GM19351 (cell line): Measurements from ENCODE around the gene SRGN.

Source experiments
- ATAC-seq: cut with Tn5 transposase; IDR thresholded peaks from one replicate; pipeline ENCODE4 v1.9.1; 2021; ENCODE audit warnings: mild to moderate bottlenecking, moderate library complexity; ENCODE audit not compliant: unreplicated experiment

SRGN gene

DNA sequence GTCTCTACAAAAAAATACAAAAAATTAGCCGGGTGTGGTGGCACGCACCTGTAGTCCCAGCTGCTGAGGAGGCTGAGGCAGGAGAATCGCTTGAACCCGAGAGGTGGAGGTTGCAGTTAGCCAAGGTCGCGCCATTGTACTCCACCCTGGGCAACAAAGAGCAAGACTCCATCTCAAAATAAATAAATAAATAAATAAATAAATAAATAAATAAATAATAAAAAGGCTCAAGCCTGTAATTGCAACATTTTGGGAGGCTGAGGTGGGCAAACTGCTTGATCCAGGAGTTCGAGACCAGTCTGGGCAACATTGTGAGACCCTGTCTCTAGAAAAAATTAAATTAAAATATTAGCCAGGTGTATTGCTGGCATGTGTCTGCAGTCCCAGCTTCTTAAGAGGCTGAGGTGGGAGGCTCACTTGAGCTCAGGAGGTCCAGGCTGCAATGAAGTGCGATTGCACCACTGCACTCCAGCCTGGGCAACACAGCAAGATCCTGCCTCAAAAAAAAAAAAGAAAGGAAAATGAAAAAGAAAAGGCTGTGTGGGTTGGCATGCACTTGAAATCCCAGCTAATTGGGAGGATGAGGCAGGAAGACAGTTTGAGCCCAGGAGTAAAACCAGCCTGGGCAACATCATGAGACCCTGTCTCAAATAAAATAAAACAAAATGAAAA, 27.6 kb upstream of the SRGN start:
- no peak for ATAC-seq

- peak; percentile 63 for ATAC-seq
Observed at GRCh38 chr10:69061305-69062161, 26.4 kb upstream of the SRGN start.

DNA sequence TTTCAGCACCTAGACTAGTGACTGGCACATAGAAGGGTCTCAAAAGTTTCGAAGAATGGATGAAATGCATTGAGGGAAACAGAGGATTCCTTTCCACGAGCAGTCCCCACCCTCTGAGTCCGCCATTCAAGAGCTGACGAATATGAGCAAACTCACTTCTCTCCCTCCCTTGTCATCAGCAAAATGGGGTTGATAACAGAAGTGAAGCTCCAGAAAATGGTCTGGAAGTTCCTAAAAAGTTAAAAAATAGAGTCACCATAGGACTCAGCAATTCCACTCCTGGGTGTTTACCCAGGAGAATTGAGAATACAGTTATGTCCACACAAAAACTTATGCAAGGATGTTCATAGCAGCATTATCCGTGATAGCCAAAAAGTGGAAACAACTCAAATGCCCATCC, 25.0 kb upstream of the SRGN start:
- ATAC-seq, result no peak

- ATAC-seq, result no peak
Observed at GRCh38 chr10:69064762-69065328, 23.1 kb upstream of the SRGN start.

DNA sequence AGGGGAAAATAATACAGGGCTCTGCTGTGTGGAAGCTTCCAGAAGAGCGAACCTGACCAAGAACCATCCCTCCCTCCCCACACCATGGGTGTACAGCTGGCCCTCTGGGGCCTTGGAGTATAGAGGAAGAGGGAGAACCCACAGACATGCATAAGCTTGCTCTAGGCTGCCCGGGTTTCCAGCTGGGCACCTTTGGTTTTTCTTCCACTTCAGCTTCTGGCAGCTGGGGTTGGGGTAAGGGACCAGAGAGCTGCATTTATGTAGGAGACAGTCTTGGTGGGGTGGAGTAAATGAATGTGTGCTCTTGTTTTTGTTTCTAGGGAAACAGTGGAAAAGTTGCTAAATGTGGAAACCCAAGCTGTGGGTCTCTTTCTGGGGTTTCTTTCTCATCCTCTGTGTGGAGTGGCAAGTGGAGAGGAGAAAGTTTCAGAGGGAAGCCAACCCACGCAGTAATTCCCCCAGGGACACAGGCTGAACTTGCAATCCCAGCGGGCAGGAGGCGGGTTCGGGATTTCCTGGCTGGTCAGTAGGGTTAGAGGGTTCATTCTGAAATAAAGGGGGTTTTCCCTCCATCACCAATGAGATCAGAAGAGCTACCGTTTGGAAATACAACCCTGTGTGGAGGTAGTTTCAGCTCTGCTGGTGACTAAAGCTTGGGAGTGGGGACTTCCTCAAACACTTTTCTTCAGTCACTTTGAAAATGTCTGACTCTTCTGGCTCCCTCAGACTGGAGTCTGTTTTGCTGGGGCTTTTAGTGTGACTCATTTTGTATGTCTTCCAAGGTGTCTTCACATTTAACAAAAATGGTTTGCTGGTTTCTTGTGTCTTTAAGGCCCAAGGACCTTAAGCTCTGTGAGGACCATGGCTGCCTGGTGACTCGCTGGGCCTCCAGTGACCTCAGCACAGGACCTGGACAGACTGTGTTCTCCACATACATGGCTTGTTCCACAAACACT, 22.2 kb upstream of the SRGN start:
- ATAC-seq, result peak; percentile 52

- no peak for ATAC-seq
Observed at GRCh38 chr10:69067189-69067588, 20.7 kb upstream of the SRGN start.

DNA sequence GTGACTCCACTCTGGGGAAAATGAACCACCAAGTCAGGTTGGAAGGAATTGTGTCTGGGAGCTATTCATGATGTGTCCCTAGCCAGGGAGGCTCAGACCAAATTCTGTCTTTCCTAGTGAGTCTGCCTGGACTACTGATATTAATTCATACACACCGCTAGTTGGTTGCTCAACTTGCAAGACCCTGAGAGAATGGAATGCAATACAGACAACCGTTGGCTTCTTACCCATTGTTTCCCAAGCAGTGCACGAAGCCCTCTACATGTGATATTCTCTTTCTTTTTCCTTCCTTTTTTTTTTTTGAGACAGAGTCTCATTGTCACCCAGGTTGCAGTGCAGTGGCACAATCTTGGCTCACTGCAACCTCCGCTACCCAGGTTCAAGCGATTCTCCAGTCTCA, 19.4 kb upstream of the SRGN start:
- no peak for ATAC-seq

DNA sequence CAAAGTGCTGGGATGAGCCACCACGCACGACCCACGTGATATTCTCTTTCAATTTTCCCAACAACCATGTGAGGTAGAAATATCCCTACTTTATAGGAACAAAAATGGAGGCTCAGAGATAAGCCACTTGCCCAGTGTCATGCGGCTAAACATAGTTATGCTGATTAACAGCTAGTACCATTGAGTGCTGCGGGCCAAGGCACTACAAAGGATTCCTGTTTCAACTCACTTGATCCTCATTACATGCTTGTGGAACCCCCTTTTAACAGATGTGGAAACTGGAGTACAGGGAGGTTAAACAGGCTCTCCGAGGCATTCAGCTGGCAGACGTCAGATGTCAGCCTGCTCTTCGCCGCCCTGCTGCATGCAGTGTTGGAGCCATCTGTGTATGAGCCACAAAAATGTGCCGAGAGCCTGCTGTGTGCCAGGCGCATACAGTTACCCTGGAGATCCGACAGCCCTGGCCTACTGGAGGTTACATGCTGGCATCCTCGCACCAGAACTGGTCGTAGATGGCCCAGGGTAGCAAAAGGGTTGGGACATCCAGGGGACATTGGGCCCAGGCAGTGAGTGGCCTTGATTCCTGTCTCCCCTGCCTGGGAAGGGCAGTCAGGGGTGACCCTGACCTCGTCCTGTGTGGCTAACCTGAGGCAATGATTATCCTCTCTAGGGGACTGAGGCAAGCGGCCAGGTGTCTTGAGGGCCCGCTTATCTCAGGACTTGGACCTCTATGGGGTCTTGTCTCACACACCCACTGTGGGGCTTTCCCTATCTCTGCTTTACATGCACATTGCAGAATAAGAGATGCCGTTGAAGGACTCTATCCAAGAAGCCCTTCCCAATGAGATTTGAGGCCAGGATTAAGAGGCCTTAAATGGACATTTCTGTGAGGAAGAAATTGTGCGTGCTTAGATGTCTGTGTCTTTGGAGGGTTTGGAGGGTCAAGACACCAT, 18.5 kb upstream of the SRGN start:
- ATAC-seq, result no peak

- no peak for ATAC-seq
Observed at GRCh38 chr10:69070951-69071350, 17.0 kb upstream of the SRGN start.

GRCh38 chr10:69071610-69072009, 16.3 kb upstream of the SRGN start:
- ATAC-seq, result no peak

- ATAC-seq, result no peak
Observed at GRCh38 chr10:69073026-69073425, 14.9 kb upstream of the SRGN start.

DNA sequence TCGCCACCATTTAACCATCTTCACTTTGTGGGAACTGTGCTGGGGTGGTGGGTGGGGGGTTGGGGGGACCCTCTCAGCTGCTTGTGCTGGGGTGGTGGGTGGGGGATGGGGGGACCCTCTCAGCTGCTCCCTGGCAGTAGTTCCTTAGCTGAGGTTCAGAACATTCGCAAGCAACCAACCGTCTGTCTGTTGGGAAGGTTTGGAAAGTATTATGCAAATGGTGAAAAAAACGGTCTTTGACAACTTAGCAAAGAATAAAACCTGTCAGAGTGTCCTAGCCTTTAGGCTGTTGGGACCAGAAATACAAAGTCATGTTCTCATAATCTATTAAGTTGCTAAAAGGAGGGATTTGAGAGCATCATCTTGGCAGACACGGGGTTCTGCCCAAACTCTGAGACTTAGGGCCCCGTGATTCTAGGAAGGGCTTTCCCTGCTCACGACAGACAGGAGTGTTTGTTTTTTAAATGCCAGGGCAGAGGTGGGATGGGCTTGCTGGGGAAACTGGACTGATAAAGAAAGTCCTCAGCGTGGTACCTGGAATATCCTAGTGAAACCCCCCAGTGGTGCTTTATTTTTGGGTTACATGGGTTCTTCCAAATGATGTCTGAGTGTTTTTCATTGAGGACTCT, 14.1 kb upstream of the SRGN start:
- no peak for ATAC-seq

GRCh38 chr10:69074532-69074931, 13.4 kb upstream of the SRGN start:
- ATAC-seq, result no peak

GRCh38 chr10:69075431-69075830, 12.5 kb upstream of the SRGN start:
- ATAC-seq, result no peak

DNA sequence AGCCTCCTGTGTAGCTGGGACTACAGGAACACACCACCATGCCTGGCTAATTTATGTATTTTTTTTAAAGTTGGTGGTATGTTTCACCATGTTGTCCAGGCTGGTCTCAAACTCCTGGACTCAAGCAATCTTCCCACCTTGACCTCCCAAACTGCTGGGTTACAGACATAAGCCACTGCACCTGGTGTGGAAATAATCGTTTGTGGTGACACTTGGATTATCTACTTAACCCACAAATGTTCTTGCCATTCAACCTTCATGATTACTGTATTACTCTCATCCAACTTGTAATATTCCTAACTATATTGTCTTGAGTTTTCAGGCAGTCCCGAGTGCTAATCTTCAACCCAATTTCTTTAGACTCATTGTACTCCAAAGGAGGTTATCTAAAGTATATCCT, 9.6 kb upstream of the SRGN start:
- no peak for ATAC-seq

DNA sequence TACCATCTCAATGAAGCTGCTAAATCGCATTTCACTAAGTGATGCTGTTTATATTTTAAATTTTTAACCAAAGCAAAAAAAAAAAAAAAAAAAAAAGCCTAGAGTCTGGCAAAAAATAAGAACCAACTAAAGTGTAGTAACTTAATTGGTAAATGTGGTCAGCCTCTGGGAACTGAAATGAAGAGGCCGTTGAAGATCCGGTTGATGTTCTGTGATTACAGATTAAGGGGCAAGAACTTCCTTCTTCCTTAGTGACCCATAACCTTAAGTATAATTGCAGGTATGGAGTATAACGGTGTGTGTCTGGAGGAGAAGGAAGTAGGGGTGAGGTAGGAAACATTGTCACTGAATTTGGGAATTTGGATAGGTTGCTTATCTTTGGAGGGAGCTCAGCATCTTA, 7.7 kb upstream of the SRGN start:
- ATAC-seq, result no peak

- no peak for ATAC-seq
Observed at GRCh38 chr10:69086001-69086509, 1.8 kb upstream of the SRGN start.

DNA sequence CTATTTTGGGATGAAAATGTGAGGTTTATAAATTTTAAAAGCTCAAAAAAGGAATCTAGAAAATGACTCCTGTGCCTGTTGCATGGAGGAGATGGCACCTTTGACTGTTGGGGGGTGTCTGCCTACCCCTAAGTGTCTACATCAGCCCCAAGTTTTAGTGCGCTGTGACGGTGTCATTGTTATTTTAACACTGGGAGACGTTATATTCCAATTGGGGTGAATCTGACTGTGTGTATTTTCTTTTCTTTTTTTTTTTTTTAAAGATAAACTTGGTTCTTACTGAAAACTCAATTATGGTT, 517 bp downstream of the SRGN start:
- ATAC-seq, result no peak

DNA sequence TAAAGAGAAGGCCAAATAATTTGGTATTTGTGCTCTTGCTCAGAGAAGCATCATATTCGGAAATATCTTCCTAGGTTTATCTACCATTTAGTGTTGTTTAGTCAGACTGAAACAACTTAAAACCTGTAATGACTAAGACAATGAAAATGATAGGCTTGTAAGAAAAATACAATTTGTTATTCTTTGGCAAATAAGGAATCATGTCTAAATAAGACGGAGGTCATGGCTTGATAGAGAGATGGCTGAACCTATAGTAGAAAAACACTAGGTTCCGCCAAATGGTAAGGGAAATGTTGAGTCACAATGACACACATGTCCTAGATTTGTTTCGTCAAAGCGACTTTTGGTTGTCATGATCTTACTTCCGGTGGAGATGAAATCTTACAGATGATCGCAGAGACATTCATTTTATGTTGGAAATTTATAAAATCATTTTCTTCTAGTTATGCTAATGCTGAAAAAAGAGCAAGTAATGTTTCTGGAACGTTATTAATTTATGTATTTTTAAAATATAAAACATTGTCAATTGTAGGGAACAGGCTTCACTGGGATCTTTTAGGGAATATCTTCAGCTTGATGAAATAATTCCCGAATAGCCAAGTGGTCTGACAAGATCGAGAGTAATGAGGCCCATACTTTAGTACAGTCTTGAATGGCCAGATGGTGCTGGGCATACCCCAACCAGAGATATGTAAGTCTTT, 1.0 kb downstream of the SRGN start:
- no peak for ATAC-seq
